ENCODE data around the gene RAB8B.

GRCh38 chr15:63188926-63189871 lies at the start of gene RAB8B:
- no peak for TF ChIP-seq EZH2phosphoT487 (conservative IDR thresholded peaks at IDR 0.05; ENCODE audit: low read length)
- TF ChIP-seq, protein P1, sequence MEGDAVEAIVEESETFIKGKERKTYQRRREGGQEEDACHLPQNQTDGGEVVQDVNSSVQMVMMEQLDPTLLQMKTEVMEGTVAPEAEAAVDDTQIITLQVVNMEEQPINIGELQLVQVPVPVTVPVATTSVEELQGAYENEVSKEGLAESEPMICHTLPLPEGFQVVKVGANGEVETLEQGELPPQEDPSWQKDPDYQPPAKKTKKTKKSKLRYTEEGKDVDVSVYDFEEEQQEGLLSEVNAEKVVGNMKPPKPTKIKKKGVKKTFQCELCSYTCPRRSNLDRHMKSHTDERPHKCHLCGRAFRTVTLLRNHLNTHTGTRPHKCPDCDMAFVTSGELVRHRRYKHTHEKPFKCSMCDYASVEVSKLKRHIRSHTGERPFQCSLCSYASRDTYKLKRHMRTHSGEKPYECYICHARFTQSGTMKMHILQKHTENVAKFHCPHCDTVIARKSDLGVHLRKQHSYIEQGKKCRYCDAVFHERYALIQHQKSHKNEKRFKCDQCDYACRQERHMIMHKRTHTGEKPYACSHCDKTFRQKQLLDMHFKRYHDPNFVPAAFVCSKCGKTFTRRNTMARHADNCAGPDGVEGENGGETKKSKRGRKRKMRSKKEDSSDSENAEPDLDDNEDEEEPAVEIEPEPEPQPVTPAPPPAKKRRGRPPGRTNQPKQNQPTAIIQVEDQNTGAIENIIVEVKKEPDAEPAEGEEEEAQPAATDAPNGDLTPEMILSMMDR (IDR thresholded peaks at IDR 0.05; ENCODE audit: insufficient read depth, low read length, poor library complexity, severe bottlenecking), result no peak
